HG03108 (cell line): Measurements from ENCODE around the gene TSPY1.
"Not testable (repeated sequence)": the region's sequence is repeated elsewhere in the genome, so short reads cannot be mapped to it uniquely, and the experiment has no call there.

ENCODE experiments used
- ATAC-seq: cut with Tn5 transposase; IDR thresholded peaks from one replicate; pipeline ENCODE4 v1.9.1; 2021; ENCODE audit warnings: moderate library complexity; ENCODE audit not compliant: unreplicated experiment

The TSPY1 gene

GRCh38 chrY:9466655-9467054 is at the start of gene TSPY1:
TSPY1 (plus strand) TSS chrY:9466955; CDS start chrY:9467001, 46 bp downstream.
- ATAC-seq: not testable (repeated sequence)

GRCh38 chrY:9486967-9487366 is 20.2 kb downstream of the TSPY1 start, which contains the start of gene TSPY9:
TSPY9 (plus strand) TSS chrY:9487267; CDS start chrY:9487313, 46 bp downstream.
- not testable (repeated sequence) for ATAC-seq

- ATAC-seq: not testable (repeated sequence)
These were observed 37.6 kb downstream of the TSPY1 start for GRCh38 chrY:9504396-9504795.

- not testable (repeated sequence) for ATAC-seq
These were observed 49.5 kb downstream of the TSPY1 start for GRCh38 chrY:9516287-9516686.
